Cardiac muscle cell (in vitro differentiated cells and primary cell): ENCODE measurements around the gene IL17RB. TPM values are rescaled to one million over a fixed set of nuclear protein-coding genes. Genes with fewer than 3 reads are reported as not detected.

Source experiments
- DNase-seq, 2 donors: peaks; one replicate each; pipeline versions ENCODE4 v3.0.0 to v3.0.0-alpha.2; 2010 to 2017; ENCODE audit warnings: low read depth in 1 of 2, low spot score in 1 of 2
- H3K27ac ChIP-seq: fragments of 200-600 bp; sonication (generic); 2 replicates; pipeline ENCODE4 v1.5.1; 2016
- H3K27me3 ChIP-seq: fragments of 200-600 bp; sonication (generic); 2 replicates; pipeline ENCODE4 v1.6.0; 2016; ENCODE audit warnings: control low read depth
- H3K36me3 ChIP-seq: fragments of 200-600 bp; sonication (generic); 2 replicates; pipeline ENCODE4 v1.5.1; 2016; ENCODE audit warnings: control low read depth
- H3K4me1 ChIP-seq: fragments of 200-600 bp; sonication (generic); 2 replicates; pipeline ENCODE4 v1.8.1; 2017; ENCODE audit warnings: low read depth, mild to moderate bottlenecking, mixed run types
- H3K4me3 ChIP-seq: fragments of 200-600 bp; sonication (generic); 2 replicates; pipeline ENCODE4 v1.5.1; 2016; ENCODE audit warnings: mild to moderate bottlenecking
- H3K9me3 ChIP-seq: fragments of 200-600 bp; sonication (generic); 2 replicates; pipeline ENCODE4 v1.5.1; 2017; ENCODE audit warnings: low read depth, mild to moderate bottlenecking, control low read depth
- polyA plus RNA-seq: library from polyadenylated mRNA; unstranded; fragments of >200 nt; fragmentation: Nextera tagmentation; extraction: Ambion mirVana; gene quantifications from 2 replicates; pipeline ENCODE4 v1.2.1, GENCODE V29; 2016
- total RNA-seq: library from RNA; depleted of rRNA; stranded (reverse); fragments of >200 nt; gene quantifications from 2 replicates; pipeline ENCODE4 v1.2.3, GENCODE V29; 2016
- TF ChIP-seq, protein P1 (sequence below): IDR thresholded peaks from 2 replicates; pipeline ENCODE4 v1.5.1; 2012; ENCODE audit warnings: low read depth, mild to moderate bottlenecking, low read length

The IL17RB gene
- total and polyA plus RNA-seq, 2 experiments from 2014 or later, result 11.5 to 13.1 TPM

DNA sequence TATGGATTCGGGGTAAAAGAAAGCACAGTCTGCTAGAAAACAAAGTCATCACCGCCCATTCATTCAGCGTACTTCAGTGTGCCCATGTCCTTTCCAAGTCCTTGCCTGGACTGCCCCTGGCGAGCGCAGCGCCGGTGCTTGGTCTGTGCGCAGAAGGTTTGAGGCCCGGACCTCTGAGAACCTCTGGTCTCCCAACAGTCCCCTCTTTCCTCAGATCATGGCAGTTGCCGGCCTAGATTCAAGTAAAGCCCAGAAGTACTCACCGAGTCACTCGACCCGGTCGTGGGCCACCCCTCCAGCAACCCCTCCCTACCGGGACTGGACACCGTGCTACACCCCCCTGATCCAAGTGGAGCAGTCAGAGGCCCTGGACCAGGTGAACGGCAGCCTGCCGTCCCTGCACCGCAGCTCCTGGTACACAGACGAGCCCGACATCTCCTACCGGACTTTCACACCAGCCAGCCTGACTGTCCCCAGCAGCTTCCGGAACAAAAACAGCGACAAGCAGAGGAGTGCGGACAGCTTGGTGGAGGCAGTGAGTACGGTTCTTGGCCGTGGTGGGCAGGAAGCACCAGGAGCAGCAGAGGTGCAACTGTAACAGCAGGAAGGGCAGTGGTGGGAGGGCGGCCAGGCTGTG lies 36.5 kb upstream of the IL17RB start:
- DNase-seq, result no peak
- Histone ChIP-seq H3K9me3 (no peaks in the 10 kb centered on the region), H3K27ac (no peak overlapping the region), H3K4me3 (no peak overlapping the region), H3K36me3 (peaks cover 37% of the 10 kb centered on the region), H3K27me3 (no peaks in the 10 kb centered on the region), H3K4me1 (peaks cover 22% of the 10 kb centered on the region)
- TF ChIP-seq, protein P1, sequence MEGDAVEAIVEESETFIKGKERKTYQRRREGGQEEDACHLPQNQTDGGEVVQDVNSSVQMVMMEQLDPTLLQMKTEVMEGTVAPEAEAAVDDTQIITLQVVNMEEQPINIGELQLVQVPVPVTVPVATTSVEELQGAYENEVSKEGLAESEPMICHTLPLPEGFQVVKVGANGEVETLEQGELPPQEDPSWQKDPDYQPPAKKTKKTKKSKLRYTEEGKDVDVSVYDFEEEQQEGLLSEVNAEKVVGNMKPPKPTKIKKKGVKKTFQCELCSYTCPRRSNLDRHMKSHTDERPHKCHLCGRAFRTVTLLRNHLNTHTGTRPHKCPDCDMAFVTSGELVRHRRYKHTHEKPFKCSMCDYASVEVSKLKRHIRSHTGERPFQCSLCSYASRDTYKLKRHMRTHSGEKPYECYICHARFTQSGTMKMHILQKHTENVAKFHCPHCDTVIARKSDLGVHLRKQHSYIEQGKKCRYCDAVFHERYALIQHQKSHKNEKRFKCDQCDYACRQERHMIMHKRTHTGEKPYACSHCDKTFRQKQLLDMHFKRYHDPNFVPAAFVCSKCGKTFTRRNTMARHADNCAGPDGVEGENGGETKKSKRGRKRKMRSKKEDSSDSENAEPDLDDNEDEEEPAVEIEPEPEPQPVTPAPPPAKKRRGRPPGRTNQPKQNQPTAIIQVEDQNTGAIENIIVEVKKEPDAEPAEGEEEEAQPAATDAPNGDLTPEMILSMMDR, result no peak

DNA sequence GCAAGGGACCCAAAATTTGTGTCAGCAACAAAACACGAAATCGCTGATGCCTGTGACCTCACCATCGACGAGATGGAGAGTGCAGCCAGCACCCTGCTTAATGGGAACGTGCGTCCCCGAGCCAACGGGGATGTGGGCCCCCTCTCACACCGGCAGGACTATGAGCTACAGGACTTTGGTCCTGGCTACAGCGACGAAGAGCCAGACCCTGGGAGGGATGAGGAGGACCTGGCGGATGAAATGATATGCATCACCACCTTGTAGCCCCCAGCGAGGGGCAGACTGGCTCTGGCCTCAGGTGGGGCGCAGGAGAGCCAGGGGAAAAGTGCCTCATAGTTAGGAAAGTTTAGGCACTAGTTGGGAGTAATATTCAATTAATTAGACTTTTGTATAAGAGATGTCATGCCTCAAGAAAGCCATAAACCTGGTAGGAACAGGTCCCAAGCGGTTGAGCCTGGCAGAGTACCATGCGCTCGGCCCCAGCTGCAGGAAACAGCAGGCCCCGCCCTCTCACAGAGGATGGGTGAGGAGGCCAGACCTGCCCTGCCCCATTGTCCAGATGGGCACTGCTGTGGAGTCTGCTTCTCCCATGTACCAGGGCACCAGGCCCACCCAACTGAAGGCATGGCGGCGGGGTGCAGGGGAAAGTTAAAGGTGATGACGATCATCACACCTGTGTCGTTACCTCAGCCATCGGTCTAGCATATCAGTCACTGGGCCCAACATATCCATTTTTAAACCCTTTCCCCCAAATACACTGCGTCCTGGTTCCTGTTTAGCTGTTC lies 35.0 kb upstream of the IL17RB start:
- no peak overlapping the region for H3K27ac ChIP-seq
- no peak for DNase-seq

DNA sequence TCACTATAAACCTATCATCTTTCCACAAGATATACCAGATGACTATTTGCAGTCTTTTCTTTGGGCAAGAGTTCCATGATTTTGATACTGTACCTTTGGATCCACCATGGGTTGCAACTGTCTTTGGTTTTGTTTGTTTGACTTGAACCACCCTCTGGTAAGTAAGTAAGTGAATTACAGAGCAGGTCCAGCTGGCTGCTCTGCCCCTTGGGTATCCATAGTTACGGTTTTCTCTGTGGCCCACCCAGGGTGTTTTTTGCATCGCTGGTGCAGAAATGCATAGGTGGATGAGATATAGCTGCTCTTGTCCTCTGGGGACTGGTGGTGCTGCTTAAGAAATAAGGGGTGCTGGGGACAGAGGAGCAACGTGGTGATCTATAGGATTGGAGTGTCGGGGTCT lies 33.9 kb upstream of the IL17RB start:
- Histone ChIP-seq H3K36me3 (peaks cover 49% of the 10 kb centered on the region), H3K9me3 (no peaks in the 10 kb centered on the region), H3K4me3 (no peak overlapping the region), H3K27me3 (no peaks in the 10 kb centered on the region), H3K4me1 (peaks cover 5% of the 10 kb centered on the region), H3K27ac (no peak overlapping the region)
- no peak for DNase-seq
- TF ChIP-seq, protein P1, result peak; percentile 2

More for the DNA sequence above, 35.0 kb upstream of the IL17RB start:
- H3K4me3 ChIP-seq, result no peak overlapping the region
- TF ChIP-seq, protein P1, result no peak
- H3K36me3 ChIP-seq, result peaks cover 43% of the 10 kb centered on the region
- H3K9me3 ChIP-seq, result no peaks in the 10 kb centered on the region
- H3K27me3 ChIP-seq, result no peaks in the 10 kb centered on the region
- peaks cover 16% of the 10 kb centered on the region for H3K4me1 ChIP-seq

DNA sequence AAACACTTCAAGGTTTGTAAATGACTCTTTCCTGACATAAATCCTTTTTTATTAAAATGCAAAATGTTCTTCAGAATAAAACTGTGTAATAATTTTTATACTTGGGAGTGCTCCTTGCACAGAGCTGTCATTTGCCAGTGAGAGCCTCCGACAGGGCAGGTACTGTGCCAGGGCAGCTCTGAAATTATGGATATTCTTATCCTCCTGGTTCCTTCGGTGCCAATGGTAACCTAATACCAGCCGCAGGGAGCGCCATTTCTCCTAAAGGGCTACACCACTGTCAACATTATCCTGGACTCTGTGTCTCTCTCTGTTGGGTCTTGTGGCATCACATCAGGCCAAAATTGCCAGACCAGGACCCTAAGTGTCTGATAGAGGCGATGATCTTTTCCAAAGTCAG lies 33.1 kb upstream of the IL17RB start:
- Histone ChIP-seq H3K4me3 (no peak overlapping the region), H3K4me1 (no peaks in the 10 kb centered on the region), H3K27ac (no peak overlapping the region), H3K9me3 (no peaks in the 10 kb centered on the region), H3K36me3 (peaks cover 54% of the 10 kb centered on the region), H3K27me3 (no peaks in the 10 kb centered on the region)
- TF ChIP-seq, protein P1, result no peak
- DNase-seq, result no peak

DNA sequence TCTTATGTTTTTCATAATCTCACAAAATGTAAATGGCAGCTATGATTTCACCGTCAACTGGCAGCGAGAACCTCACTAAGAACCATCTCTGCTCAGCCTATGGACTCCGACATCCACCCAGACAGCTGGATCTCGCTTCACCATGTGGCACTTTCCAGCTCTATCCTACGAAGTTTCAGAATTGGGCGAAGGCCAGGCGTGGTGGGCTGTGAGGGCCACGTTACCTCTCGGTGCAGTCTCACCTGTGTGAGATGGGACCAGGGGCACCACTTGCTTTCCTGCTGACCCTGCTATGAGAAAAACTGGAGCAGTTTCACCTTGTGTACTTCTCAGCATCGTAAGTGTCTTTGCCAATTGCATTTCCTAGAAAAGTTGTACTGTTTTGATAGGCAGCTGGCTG lies 32.5 kb upstream of the IL17RB start:
- H3K27me3 ChIP-seq, result no peaks in the 10 kb centered on the region
- no peak overlapping the region for H3K27ac ChIP-seq
- H3K9me3 ChIP-seq, result no peaks in the 10 kb centered on the region
- TF ChIP-seq, protein P1, result no peak
- H3K36me3 ChIP-seq, result peaks cover 51% of the 10 kb centered on the region
- H3K4me1 ChIP-seq, result no peaks in the 10 kb centered on the region
- H3K4me3 ChIP-seq, result no peak overlapping the region
- no peak for DNase-seq
